ENCODE results near the gene CD2BP2. TPM values are rescaled to one million over a fixed set of nuclear protein-coding genes. Genes with fewer than 3 reads are reported as not detected.

CD2BP2 gene
- total and polyA plus RNA-seq, 2 of the 13 experiments (the other 11 are each of a cell fraction or from before 2014, with no cell fraction given), result 24.9 to 54.6 TPM

GRCh38 chr16:30377812-30378235 lies 22.7 kb upstream of the CD2BP2 start (continued):
- TF ChIP-seq RFXAP (CRISPR knock-in tag; IDR thresholded peaks at IDR 0.05; ENCODE audit: borderline replicate concordance), result no peak
- no peak; the same call in 1 of the 2 replicates for TF ChIP-seq ZNF30 (CRISPR knock-in tag; IDR thresholded peaks at IDR 0.05)
- TF ChIP-seq, protein P1, sequence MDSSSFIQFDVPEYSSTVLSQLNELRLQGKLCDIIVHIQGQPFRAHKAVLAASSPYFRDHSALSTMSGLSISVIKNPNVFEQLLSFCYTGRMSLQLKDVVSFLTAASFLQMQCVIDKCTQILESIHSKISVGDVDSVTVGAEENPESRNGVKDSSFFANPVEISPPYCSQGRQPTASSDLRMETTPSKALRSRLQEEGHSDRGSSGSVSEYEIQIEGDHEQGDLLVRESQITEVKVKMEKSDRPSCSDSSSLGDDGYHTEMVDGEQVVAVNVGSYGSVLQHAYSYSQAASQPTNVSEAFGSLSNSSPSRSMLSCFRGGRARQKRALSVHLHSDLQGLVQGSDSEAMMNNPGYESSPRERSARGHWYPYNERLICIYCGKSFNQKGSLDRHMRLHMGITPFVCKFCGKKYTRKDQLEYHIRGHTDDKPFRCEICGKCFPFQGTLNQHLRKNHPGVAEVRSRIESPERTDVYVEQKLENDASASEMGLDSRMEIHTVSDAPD (CRISPR knock-in tag; IDR thresholded peaks at IDR 0.05), result no peak
- no peak for TF ChIP-seq KAT8 (CRISPR knock-in tag; IDR thresholded peaks at IDR 0.05)
- TF ChIP-seq ZNF530 (CRISPR knock-in tag; IDR thresholded peaks at IDR 0.05; ENCODE audit: low read depth), result no peak
- no peak for TF ChIP-seq TBX3 (IDR thresholded peaks at IDR 0.05; ENCODE audit: borderline replicate concordance)
- TF ChIP-seq KDM1A (CRISPR knock-in tag; IDR thresholded peaks at IDR 0.05), result no peak
- TF ChIP-seq SP2 (CRISPR knock-in tag; IDR thresholded peaks at IDR 0.05), result no peak
- no peak; the same call in 1 of the 2 replicates for TF ChIP-seq SRY (CRISPR knock-in tag; IDR thresholded peaks at IDR 0.05)
- TF ChIP-seq CAMTA2 (CRISPR knock-in tag; IDR thresholded peaks at IDR 0.05; ENCODE audit: borderline replicate concordance), result no peak
- TF ChIP-seq ZNF770 (CRISPR knock-in tag; IDR thresholded peaks at IDR 0.05), result 0 out of 2 replicates have a peak, but pooled peaks have one; percentile 0
- TF ChIP-seq, protein P2, sequence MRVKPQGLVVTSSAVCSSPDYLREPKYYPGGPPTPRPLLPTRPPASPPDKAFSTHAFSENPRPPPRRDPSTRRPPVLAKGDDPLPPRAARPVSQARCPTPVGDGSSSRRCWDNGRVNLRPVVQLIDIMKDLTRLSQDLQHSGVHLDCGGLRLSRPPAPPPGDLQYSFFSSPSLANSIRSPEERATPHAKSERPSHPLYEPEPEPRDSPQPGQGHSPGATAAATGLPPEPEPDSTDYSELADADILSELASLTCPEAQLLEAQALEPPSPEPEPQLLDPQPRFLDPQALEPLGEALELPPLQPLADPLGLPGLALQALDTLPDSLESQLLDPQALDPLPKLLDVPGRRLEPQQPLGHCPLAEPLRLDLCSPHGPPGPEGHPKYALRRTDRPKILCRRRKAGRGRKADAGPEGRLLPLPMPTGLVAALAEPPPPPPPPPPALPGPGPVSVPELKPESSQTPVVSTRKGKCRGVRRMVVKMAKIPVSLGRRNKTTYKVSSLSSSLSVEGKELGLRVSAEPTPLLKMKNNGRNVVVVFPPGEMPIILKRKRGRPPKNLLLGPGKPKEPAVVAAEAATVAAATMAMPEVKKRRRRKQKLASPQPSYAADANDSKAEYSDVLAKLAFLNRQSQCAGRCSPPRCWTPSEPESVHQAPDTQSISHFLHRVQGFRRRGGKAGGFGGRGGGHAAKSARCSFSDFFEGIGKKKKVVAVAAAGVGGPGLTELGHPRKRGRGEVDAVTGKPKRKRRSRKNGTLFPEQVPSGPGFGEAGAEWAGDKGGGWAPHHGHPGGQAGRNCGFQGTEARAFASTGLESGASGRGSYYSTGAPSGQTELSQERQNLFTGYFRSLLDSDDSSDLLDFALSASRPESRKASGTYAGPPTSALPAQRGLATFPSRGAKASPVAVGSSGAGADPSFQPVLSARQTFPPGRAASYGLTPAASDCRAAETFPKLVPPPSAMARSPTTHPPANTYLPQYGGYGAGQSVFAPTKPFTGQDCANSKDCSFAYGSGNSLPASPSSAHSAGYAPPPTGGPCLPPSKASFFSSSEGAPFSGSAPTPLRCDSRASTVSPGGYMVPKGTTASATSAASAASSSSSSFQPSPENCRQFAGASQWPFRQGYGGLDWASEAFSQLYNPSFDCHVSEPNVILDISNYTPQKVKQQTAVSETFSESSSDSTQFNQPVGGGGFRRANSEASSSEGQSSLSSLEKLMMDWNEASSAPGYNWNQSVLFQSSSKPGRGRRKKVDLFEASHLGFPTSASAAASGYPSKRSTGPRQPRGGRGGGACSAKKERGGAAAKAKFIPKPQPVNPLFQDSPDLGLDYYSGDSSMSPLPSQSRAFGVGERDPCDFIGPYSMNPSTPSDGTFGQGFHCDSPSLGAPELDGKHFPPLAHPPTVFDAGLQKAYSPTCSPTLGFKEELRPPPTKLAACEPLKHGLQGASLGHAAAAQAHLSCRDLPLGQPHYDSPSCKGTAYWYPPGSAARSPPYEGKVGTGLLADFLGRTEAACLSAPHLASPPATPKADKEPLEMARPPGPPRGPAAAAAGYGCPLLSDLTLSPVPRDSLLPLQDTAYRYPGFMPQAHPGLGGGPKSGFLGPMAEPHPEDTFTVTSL (CRISPR knock-in tag; IDR thresholded peaks at IDR 0.05; ENCODE audit: borderline replicate concordance), result no peak
- no peak for TF ChIP-seq ZNF616 (CRISPR knock-in tag; IDR thresholded peaks at IDR 0.05; ENCODE audit: low read depth)
- no peak for TF ChIP-seq ZBTB20 (CRISPR knock-in tag; IDR thresholded peaks at IDR 0.05; ENCODE audit: borderline replicate concordance, low read depth)
- TF ChIP-seq XBP1 (CRISPR knock-in tag; IDR thresholded peaks at IDR 0.05), result no peak
- TF ChIP-seq E2F5 (CRISPR knock-in tag; conservative IDR thresholded peaks at IDR 0.05), result no peak
- no peak; the same call in 1 of the 2 replicates for TF ChIP-seq ARID2 (CRISPR knock-in tag; IDR thresholded peaks at IDR 0.05; ENCODE audit: borderline replicate concordance)
- no peak for TF ChIP-seq HNF4A (CRISPR knock-in tag; IDR thresholded peaks at IDR 0.05)
- TF ChIP-seq, protein P3, sequence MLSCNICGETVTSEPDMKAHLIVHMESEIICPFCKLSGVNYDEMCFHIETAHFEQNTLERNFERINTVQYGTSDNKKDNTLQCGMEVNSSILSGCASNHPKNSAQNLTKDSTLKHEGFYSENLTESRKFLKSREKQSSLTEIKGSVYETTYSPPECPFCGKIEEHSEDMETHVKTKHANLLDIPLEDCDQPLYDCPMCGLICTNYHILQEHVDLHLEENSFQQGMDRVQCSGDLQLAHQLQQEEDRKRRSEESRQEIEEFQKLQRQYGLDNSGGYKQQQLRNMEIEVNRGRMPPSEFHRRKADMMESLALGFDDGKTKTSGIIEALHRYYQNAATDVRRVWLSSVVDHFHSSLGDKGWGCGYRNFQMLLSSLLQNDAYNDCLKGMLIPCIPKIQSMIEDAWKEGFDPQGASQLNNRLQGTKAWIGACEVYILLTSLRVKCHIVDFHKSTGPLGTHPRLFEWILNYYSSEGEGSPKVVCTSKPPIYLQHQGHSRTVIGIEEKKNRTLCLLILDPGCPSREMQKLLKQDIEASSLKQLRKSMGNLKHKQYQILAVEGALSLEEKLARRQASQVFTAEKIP (CRISPR knock-in tag; IDR thresholded peaks at IDR 0.05; ENCODE audit: borderline replicate concordance), result no peak
